Esophagus squamous epithelium (tissue), 5 donors: ENCODE measurements around the gene MLKL. TPM values are rescaled to one million over a fixed set of nuclear protein-coding genes. Genes with fewer than 3 reads are reported as not detected.
A peak's percentile ranks its signal among the peaks of the same experiment; 100 is the strongest.

Experiments used
- DNase-seq: peaks from one replicate; lab custom pipeline; 2025; lab: John Stamatoyannopoulos, UW
- H3K27ac ChIP-seq, 4 donors: fragments of 200-600 bp; sonication (generic); one replicate each; pipeline ENCODE4 v1.5.1; 2016 to 2019; ENCODE audit warnings: mild to moderate bottlenecking in 1 of 4
- H3K27me3 ChIP-seq, 4 donors: fragments of 200-600 bp; sonication (generic); 1 replicate in 3 of 4; 2 replicates in 1 of 4; pipeline versions ENCODE4 v1.5.1 to v1.6.0; 2017 to 2021; ENCODE audit warnings: antibody characterized with exemption in 1 of 4
- H3K36me3 ChIP-seq, 3 donors: fragments of 200-600 bp; sonication (generic); one replicate each; pipeline ENCODE4 v1.5.1; 2016 to 2019
- H3K4me1 ChIP-seq, 3 donors: fragments of 200-600 bp; sonication (generic); one replicate each; pipeline ENCODE4 v1.5.1; 2017 to 2019
- H3K4me3 ChIP-seq, 4 donors: fragments of 200-600 bp; sonication (generic); 1 replicate in 3 of 4; 2 replicates in 1 of 4; pipeline ENCODE4 v1.5.1; 2016 to 2019; ENCODE audit warnings: mild to moderate bottlenecking in 2 of 4, moderate library complexity in 1 of 4
- H3K9me3 ChIP-seq, 3 donors: fragments of 200-600 bp; sonication (generic); one replicate each; pipeline ENCODE4 v1.5.1; 2016 to 2019
- CTCF ChIP-seq, 6 experiments: fragments of 450-650 bp in 4 of 6; fragments of 200-600 bp in 2 of 6; sonication (generic) in 2 of 6; IDR thresholded peaks; one replicate each; pipeline ENCODE4 v1.5.1; 2016 to 2019; ENCODE audit warnings: antibody characterized with exemption in 6 of 6, mild to moderate bottlenecking in 4 of 6, moderate library complexity in 4 of 6
- POLR2A ChIP-seq, 4 donors: fragments of 450-650 bp; IDR thresholded peaks; one replicate each; pipeline ENCODE4 v1.6.1; 2017; ENCODE audit warnings: antibody characterized with exemption in 4 of 4, mild to moderate bottlenecking in 4 of 4, moderate library complexity in 3 of 4
- WGBS, 2 donors: methylation state at CpG; one replicate each; pipeline ENCODE4 v1.1.5; 2018; 5-methylcytosine and 5-hydroxymethylcytosine counted together
- intact Hi-C: fragments of 100-400 bp; cut with DNase I; formaldehyde crosslinking; loops from one replicate; pipeline ENCODE4 v1.15.0; 2022
- total RNA-seq, 4 donors: library from RNA; depleted of rRNA; stranded (reverse); fragments of >200 nt; gene quantifications; one replicate each; pipeline ENCODE4 v1.1.0, GENCODE V29; 2016
- donor health status: DM: yes; HTN: yes; CAD: no.

The MLKL gene
- 10 to 100 TPM; 12.4 to 33.9 (median 22.1) TPM for total RNA-seq

DNA sequence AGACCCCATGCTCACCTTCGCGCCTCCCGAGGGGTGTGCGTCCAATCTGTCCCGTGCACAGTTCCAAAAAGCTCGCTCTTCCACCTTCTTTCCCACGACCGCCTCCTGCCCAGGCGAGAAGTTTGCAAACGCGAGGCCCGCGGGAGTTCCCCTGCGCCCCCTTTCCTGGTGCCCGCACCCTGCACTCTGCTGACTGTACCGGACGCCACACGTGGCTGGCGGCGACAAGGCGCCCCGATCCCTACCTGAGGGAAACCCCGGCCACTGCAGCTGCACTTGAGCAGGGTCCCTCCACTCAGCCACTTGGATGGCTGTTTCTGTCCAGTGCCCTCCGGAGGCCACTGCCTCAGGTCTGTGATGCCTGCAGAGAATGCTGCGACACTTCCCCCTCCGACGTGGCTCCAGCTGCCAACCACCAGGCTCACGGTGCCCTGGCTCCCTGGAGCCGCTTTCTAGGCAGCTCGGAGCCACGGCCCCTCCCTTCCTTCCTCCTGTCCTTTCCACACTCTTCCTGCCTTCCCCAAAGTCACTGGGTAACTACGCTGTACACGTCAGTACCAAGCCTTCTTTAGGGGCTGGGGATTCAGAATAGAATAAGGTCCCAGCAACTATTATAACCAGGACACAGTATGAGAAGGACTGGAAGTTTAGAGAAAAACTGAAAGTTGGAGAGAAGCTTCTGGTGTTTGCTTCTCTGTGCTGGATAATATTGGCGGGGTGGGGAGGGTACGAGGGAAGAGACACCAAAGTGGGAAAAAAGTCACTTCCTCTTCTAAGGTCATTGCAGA, at the start of gene MLKL:
Gene MLKL (minus strand): TSS at position 425 of the 788 bp plus-strand sequence. CDS start 5,105 bp downstream, outside the sequence.
- DNase-seq, result no peak
- peak in 2 of 4 donors; percentile 29 to 63 for TF ChIP-seq POLR2A (IDR thresholded peaks at IDR 0.05)
- no peak for TF ChIP-seq CTCF (IDR thresholded peaks at IDR 0.05)
- Histone ChIP-seq H3K36me3 (peaks cover 0 to 8% (median 0%) of the 10 kb centered on the region in 3 donors), H3K4me1 (peaks cover 15 to 56% (median 29%) of the 10 kb centered on the region in 3 donors), H3K9me3 (no peaks in the 10 kb centered on the region), H3K4me3 (peak within 1 kb of the TSS; percentile 56 to 92 (median 78)), H3K27me3 (no peaks in the 10 kb centered on the region), H3K27ac (peak within 1 kb of the TSS; percentile 87 to 97 (median 93))
- 1 to 16% methylated on average over 22 to 23 of the region's 35 CpGs for WGBS, 2 donors
- intact Hi-C loops, result loop anchor here (10.0 kb wide), 1 partner anchor 414 kb away; the partner anchor contains the start of gene LDHD

- Histone ChIP-seq H3K4me3 (peak overlapping the region in 1 of 4 donors; percentile 24), H3K27ac (peak overlapping the region in 2 of 4 donors; percentile 10 to 62), H3K27me3 (peaks cover 0 to 17% (median 0%) of the 10 kb centered on the region in 4 donors), H3K36me3 (no peaks in the 10 kb centered on the region), H3K4me1 (peaks cover 0 to 22% (median 7%) of the 10 kb centered on the region in 3 donors), H3K9me3 (no peaks in the 10 kb centered on the region)
- intact Hi-C loops, result no loop called here
- 8 to 28% methylated on average over 7 to 10 of the region's 20 CpGs for WGBS, 2 donors
- TF ChIP-seq CTCF (IDR thresholded peaks at IDR 0.05), result no peak
- TF ChIP-seq POLR2A (IDR thresholded peaks at IDR 0.05), result no peak
- DNase-seq, result no peak
Observed at GRCh38 chr16:74749291-74750055, 48.8 kb upstream of the MLKL start.

DNA sequence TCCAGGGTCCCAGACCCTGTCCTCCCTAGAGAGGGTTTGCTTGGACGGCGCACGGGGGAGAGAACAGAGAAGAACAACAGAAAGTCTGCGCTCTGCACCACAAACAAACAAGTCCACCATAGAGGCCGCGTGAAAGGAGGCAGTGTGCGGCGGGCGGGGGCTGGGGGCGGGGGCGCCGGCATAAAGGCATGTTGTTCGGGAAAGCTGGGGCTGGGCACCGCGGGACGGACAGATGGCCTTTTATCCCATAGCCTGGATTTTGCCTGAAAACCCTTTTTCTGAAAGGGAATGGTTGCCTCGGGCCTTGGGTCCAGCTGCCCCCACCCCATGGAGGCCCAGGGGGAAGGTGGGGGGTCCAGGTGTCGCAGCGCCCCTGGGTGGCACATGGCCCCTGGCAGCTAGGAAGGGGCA, 48.0 kb upstream of the MLKL start:
- intact Hi-C loops, result no loop called here
- WGBS, 2 donors, result 81 to 95% methylated on average over 9 to 16 of the region's 19 CpGs
- no peaks in the 10 kb centered on the region for H3K9me3 ChIP-seq
- no peak for DNase-seq
- H3K4me3 ChIP-seq, result no peak overlapping the region
- H3K27me3 ChIP-seq, result peaks cover 0 to 17% (median 0%) of the 10 kb centered on the region in 4 donors
- TF ChIP-seq CTCF (IDR thresholded peaks at IDR 0.05) (no peak), POLR2A (IDR thresholded peaks at IDR 0.05) (no peak)
- peaks cover 0 to 30% (median 7%) of the 10 kb centered on the region in 3 donors for H3K4me1 ChIP-seq
- H3K36me3 ChIP-seq, result no peaks in the 10 kb centered on the region
- H3K27ac ChIP-seq, result peak overlapping the region in 2 of 4 donors; percentile 10 to 62

DNA sequence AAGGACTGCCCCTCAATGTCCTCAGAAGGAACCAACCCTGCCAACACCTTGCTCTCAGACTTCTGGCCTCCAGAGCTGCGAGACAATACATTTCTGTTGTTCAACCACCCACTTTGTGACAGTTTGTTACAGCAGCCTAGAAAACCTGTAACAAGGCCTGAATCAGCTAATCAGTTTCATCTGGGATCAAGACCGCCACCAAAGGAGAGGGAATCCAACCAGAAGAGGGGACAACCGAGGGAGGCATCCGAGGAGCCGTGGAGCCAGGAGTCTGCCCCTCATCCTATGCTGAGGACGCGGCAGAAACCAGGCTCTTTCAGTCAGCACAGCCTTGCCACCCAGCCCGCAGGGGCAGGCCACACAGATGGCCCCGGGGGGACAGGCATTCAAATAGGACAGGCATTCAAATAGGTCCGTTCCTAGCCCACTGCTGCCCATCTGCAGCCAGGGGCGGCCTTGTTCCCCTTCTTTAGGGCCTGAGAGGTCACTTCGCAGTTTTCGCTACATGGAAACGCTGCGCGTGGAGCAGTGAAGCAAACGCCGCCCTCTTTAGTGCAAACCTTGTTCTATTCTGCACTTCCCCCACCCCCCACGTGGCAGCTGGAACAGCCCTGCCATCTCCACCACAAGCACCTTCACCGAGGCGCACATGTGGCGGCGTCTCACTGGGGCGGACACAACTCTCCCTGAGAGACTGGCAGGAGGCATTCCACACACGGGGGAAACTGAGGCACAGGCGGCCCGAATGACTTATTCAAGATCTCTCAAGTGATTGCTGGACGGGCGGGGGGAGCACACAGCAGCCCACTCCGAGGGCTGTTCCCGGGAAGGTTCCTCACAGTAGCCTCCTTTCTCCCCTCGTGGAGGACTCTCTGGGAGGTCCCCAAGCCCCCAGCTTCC, 47.3 kb upstream of the MLKL start:
- no peak for DNase-seq
- peak overlapping the region in 1 of 4 donors; percentile 10 for H3K27ac ChIP-seq
- intact Hi-C loops, result no loop called here

More for the DNA sequence above, 47.3 kb upstream of the MLKL start:
- no peaks in the 10 kb centered on the region for H3K9me3 ChIP-seq
- H3K4me1 ChIP-seq, result peaks cover 3 to 37% (median 7%) of the 10 kb centered on the region in 3 donors
- no peaks in the 10 kb centered on the region for H3K36me3 ChIP-seq
- no peak for TF ChIP-seq POLR2A (IDR thresholded peaks at IDR 0.05)
- no peak for TF ChIP-seq CTCF (IDR thresholded peaks at IDR 0.05)
- WGBS, 2 donors, result 85 to 89% methylated on average over 10 to 15 of the region's 32 CpGs
- H3K27me3 ChIP-seq, result peaks cover 0 to 17% (median 0%) of the 10 kb centered on the region in 4 donors
- H3K4me3 ChIP-seq, result no peak overlapping the region
